Amniotic stem cell (primary cell): ENCODE measurements around the gene GRPR.
"Not testable (repeated sequence)": the region's sequence is repeated elsewhere in the genome, so short reads cannot be mapped to it uniquely, and the experiment has no call there.

Experiments used
- DNase-seq: peaks from one replicate; lab custom pipeline; 2025; lab: John Stamatoyannopoulos, UW

The GRPR gene

GRCh38 chrX:16137416-16138107, 14.2 kb downstream of the GRPR start:
- DNase-seq = no peak

GRCh38 chrX:16138108-16138427, 14.7 kb downstream of the GRPR start:
- DNase-seq = no peak

GRCh38 chrX:16140448-16140847, 17.1 kb downstream of the GRPR start:
- DNase-seq = no peak

- DNase-seq = no peak
Observed at GRCh38 chrX:16140983-16141382, 17.6 kb downstream of the GRPR start.

- DNase-seq = no peak
Observed at GRCh38 chrX:16141422-16142245, 18.3 kb downstream of the GRPR start.

- no peak for DNase-seq
Observed at GRCh38 chrX:16142246-16142558, 18.8 kb downstream of the GRPR start.

- DNase-seq = no peak
Observed at GRCh38 chrX:16143968-16144367, 20.6 kb downstream of the GRPR start.

- DNase-seq = no peak
Observed at GRCh38 chrX:16144420-16144819, 21.1 kb downstream of the GRPR start.

GRCh38 chrX:16145093-16145492, 21.7 kb downstream of the GRPR start:
- not testable (repeated sequence) for DNase-seq

- no peak for DNase-seq
Observed at GRCh38 chrX:16145656-16146055, 22.3 kb downstream of the GRPR start.

- no peak for DNase-seq
Observed at GRCh38 chrX:16148896-16149295, 25.5 kb downstream of the GRPR start.

GRCh38 chrX:16155581-16156096, 32.3 kb downstream of the GRPR start:
- DNase-seq = no peak

GRCh38 chrX:16156692-16157331, 33.4 kb downstream of the GRPR start:
- no peak for DNase-seq

- DNase-seq = peak; percentile 16
Observed at GRCh38 chrX:16160729-16161128, 37.4 kb downstream of the GRPR start.

- DNase-seq = not testable (repeated sequence)
Observed at GRCh38 chrX:16161173-16161572, 37.8 kb downstream of the GRPR start.

- DNase-seq = no peak
Observed at GRCh38 chrX:16162391-16162790, 39.0 kb downstream of the GRPR start.

- DNase-seq = no peak
Observed at GRCh38 chrX:16164748-16165147, 41.4 kb downstream of the GRPR start.

GRCh38 chrX:16167181-16167580, 43.8 kb downstream of the GRPR start, which contains the start of gene MAGEB17:
Gene MAGEB17, plus strand, starts transcription at chrX:16167481. Its CDS starts 2,902 bp downstream, at chrX:16170383.
- DNase-seq = no peak

GRCh38 chrX:16171039-16171438, 47.7 kb downstream of the GRPR start:
- no peak for DNase-seq

- no peak for DNase-seq
Observed at GRCh38 chrX:16171944-16172343, 48.6 kb downstream of the GRPR start.

GRCh38 chrX:16172391-16172790, 49.0 kb downstream of the GRPR start:
- no peak for DNase-seq

- DNase-seq = no peak
Observed at GRCh38 chrX:16175329-16176061, 52.1 kb downstream of the GRPR start.
